Fibroblast of peridontal ligament (primary cell): ENCODE measurements around the gene SMIM29.

Source experiments
- DNase-seq: peaks from one replicate; pipeline ENCODE4 v3.0.0-alpha.2; 2010; ENCODE audit errors: extremely low read depth

SMIM29 gene

DNA sequence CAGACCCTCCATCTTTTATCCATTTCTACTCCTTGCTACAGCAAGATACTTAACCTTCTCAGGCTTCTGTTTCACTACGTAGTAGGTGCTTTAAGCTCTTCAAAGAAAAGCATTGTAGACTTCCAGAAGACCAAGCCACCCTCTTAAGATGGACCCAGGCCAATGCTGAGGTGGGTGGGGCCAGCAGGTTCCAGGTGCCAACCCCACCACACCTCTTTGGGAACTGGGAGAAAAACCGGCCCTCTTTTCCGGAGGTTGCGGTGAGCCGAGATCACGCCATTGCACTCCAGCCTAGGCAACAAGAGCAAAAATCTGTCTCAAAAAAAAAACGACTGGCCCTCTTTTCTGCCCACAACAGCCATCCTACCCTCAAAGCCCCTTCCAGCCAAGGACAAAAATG, 22.7 kb downstream of the SMIM29 start:
- no peak for DNase-seq

DNA sequence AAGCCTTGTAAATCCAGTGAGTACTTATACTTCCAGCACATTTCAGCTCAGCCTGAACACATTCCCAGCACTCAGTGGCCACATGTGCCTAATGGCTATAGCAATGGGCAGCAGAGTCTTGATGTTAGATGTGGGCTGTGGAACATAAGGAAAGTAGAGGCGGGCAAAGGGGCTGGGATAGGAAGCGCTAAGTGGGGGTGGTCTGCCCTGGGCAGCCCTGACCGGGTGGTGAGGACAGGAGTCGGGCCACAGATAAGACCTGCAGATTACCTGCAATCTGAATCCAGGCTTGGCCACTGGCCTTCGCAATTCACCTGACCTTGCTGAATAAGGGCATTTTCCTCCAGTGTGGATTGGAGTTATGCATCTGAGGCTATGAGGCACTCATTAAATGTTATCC, 23.3 kb downstream of the SMIM29 start:
- no peak for DNase-seq

DNA sequence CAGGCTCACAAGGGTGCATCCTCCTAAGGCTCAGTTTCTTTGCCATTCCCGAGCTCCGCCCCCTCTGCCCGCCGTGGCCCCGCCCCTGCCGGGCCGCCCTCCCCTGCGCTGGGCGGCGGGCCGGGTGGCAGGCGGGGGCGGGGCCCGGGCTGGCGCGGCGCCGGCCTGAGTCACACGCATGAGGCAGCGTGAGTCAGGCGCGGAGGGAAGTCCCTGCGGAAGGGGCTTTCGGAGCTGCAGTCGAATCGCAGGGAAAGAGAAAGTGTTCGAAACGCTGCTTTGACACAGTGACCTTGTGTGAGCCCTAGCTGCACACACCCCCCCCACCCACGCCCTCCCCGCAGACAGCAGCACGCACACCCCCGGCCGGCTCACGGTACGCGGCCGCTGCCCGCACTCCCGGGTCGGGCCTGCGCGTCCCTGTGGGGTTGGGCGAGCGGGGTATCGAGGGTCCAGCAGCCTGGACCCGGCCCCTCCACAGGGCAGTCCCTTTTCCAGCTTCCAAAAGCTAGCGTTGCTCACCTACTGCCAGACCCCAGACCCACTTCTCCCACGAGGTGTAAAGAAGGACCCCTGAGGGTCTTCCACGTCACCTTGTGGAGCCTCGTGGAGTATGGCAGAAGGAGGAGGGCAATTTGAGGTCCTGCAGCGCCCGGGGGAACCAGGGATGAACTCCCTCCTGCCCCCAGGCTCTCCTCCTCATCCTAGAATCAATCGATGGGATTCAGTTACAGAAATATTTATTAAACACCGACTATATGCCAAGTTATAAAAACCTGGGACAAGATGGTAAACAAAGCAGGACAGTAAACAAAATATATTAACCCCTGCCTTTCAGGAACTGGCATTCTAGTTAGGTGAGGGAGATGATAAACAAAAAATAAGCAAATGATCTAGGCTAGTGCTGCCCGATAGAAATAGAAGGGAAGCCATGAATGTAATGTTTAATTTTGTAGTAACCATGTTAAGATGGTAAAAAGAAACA, 24.6 kb downstream of the SMIM29 start:
- DNase-seq = peak; percentile 91

DNA sequence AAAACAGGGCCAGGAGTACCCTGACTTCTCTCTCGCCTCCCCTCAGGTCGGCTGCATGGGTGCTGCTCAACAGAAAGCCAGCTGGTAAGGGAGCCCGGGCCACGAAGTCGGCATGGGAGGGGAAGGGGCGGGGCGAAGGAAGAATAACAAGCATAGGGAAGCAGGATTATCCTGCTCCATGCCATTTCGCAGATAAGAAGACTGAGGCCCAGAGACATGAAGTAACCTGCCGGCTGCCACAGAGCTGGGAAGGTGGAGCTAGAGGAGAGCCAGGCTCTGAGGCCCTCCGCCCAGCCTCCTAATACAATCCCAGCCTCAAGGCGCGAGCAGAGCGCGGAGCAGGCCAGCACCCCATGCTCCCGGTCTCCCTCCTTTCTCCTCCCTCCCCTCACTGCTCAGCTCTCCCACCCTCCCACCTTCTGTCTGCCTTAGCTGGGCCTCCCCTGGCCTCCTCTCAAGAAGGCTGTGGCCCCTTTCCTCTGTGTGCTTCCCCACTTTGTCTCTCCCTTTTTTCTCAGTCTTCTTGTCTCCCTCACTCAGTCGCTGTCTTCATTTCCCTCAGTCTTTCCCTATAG, 25.3 kb downstream of the SMIM29 start:
- DNase-seq = no peak

DNA sequence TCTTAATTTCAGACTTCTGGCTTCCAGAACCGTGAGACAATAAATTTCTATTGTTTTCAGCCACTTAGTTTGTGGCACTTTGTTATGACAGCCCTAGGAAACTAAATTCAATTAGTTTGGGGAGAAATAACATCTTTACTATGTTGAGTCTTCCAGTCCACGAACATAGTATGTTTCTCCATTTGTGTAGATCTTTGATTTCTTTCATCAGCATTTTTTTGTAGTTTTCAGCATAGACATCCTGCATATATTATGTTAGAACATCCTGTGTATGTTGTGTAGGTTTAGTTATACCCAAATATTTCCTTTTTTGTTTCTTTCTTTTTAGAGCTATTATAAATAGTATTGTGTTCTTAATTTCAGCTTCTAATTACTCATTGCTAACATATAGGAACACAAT, 30.1 kb downstream of the SMIM29 start:
- DNase-seq = no peak

DNA sequence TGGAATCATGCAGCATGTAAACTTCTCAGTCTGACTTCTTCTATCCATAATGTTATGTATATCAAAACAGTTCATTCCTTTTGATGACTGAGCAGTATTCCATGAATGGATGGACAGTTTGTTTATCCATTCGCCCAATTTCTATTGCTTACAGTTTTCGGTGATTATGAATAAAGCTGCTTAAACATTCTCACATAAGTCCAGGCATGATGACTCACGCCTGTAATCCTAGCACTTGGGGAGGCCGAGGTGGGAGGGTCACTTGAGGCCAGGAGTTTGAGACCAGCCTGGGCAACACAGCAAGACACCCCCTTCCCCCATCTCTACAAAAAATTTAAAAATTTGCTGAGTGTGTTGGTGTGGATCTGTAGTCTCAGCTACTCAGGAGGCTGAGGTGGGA, 35.0 kb downstream of the SMIM29 start:
- peak; percentile 25 for DNase-seq

DNA sequence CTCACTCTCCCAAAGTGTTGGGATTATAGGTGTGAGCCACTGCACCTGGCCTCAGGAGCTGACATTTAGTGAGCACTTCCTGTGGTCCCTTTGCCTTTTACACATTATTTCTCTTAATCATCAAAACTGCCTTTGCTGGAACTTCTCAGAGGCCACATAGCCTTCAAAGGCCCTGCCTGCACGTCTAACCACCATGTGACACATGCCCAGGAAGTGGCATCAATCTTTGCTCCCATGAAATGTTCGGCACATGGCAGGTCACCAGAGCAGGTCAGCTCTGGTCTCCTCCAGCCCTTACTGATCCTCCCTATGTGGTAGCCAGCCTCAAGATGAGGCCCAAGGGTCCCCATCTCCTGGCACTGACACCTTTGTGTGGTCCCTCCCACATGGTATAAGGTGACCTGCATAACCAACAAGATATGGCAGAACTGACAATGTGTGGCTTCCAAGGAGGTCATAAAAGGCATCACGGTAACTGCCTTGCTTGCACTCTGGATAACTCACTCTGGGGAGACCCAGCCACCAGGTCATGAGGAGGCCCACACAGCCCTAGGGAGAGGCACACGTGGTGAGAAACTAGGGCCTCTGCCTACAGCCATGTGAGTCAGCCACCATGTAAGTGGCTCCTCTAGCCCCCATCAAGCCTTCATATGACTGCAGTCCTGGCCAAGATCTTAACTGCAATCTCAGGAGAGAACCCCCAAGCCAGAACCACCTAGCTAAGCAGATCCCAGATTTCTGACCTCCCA, 40.9 kb downstream of the SMIM29 start:
- no peak for DNase-seq

DNA sequence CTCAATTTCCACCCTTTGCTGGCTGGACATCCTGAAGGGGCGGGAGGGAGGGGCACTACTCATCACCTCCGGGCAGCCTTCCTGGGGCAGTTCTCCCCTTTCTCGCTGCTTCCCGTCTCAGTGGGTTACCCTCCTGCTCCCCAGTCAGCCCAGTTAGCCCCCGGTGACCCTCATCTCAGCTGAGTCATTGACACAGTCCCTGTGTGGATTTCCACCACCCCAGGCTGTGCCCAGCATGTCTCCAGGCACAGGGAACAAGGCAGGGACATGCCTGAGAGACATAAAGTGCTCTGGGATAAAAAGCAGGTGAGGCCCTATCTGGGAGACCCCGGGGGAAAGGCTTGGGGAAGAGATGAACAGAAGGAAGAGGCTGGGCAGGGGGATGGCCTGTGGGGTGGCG, 42.1 kb downstream of the SMIM29 start:
- no peak for DNase-seq

DNA sequence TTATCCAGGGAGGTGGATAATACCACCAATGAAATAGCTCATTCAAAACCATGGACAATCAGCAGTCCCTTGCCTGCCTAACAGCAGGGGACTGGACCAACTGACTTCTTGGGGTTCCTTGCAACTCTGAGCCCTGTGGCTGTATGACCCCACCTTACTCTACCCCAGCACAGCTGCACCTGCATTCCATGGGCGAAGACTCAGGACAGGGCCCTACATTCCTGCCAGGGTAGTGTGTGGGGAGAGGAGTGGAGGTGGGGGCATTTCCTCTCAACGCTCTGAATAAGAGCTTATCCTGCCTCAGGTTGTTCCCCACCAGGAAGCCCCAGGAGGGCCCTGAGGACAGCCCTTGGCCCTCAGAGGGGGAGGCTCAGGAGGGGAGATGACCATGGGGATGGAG, 42.9 kb downstream of the SMIM29 start:
- no peak for DNase-seq

DNA sequence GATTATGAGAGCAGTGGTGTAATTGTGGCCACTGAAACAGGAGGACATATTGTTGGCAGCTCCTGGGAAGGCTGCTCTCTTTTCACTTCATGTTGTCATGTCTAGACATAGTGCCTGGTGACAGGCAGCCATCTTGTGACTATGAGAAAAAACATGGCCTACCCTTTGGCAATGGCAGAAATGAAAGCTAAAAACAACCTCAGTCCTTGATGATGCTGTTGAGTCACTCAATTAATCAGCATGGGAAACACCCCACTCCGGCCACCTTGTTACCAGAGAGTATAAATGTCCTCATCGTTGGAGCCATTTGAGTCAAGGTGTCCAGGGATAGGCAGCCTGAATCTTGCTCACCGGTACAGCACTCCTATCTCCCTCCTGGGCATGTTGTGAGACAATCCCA, 43.3 kb downstream of the SMIM29 start:
- no peak for DNase-seq

DNA sequence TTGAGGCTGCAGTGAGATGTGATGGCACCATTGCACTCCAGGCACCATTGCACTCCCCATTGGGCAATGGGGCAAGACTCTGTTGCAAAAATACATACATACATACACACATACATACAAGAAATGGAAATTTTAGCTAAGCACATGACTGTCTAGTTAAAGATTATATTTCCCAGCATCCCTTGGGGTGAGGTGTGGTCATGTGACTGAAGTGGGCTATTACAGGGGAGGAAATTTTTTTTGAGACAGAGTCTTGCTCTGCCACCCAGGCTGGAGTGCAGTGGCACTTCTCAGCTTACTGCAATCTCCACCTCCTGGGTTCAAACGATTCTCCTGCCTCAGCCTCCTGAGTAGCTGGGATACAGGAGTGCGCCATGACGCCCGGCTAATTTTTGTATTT, 44.1 kb downstream of the SMIM29 start:
- no peak for DNase-seq

DNA sequence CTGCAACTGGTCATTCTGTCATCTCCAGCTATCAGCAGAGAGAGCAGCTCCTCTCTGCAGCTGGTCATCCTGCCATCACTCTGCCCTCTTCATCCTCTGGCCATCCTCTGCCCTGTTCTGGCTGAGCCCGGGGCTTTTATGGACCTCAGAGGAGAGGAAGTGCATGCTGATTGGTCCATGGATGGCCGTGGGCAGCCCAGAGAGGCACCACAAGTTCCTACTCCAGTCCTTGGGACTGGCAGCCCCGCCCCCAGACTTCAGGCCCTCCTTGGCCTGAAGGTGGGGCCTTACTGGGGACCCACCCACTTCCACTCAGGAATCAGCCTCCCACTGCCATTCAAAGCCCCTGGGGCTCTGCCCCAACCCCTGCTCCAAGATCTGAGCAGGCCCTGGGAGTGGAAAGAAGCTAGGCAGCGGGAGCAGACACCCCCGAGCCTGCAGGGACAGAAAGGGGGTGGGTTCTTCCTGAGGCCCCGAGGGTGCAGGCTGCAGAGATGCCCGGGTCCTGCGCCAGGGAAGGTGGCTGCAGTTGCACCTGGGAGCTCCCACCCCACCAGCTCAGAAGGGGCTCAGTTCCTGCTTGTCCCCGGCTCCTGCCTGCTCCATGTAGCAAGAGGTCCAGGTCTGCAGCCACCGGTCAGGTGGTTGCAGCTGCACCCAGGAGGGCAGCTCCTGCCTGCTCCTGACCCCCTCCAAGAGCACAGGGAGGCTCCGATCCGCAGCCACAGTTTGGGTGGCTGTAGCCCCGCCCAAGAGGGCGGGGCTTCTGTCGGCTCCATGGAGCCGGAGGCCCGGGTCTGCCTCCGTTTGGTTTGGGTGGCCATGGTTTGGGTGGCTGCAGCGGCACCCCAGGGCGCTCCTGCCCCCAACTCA, 46.2 kb downstream of the SMIM29 start:
- no peak for DNase-seq

DNA sequence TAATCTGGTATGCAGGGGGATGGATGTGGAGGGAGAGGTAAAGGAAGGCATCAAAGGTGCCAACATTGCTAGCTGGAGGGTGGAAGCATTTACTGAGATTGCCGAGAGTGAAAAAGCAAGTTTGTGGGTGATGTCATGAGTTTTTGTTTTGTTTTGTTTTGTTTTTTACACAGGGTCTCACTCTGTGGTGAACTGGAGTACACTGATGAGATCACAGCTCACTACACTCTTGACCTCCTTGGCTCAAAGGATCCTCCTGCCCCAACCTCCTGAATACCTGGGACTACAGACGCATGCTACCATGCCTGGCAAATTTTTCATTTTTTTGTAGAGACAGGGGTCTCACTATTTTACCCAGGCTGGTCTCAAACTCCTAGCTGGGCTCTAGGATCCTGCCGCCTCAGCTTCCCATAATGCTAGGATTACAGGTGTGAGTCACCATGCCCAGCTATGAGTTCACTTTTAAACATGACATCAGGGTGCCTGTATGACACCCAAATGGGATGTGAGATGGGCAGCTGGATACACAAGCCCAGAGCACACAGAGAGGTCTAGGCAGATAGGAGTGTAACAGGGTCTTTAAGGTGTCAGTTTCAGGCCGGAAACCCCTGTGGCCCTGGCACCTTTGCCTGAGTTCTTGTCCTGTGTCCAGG, 47.2 kb downstream of the SMIM29 start:
- no peak for DNase-seq

DNA sequence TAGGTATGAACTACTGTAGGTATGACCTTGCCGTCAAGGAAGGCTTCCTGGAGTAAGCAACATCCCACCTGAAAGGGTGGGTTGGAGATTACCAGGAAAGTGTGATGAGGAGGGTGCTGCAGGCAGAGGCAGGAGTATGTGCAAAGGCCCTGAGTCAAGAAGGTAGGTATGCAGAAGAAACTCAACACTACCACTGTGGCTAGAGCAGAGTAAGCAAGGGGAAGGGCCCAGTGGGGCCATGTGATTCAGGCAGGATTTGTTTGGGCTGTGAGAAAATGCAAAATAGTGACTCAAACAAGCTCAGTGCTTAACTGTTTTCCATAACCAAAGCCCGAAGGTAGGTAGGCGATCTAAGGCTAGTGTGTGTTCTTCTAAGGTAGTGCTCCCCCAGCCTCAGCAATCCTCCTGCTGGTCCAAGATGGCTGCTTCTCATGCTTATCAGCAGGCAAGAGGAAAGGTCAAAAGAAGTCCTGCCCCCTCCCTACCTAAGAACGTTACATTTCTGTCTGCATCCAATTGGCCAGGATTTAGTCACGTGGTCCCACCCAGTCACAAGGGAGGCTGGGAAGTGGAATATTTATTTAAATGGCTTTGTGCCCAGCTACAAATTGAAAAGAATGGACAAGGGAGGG, 48.4 kb downstream of the SMIM29 start:
- peak; percentile 61 for DNase-seq

DNA sequence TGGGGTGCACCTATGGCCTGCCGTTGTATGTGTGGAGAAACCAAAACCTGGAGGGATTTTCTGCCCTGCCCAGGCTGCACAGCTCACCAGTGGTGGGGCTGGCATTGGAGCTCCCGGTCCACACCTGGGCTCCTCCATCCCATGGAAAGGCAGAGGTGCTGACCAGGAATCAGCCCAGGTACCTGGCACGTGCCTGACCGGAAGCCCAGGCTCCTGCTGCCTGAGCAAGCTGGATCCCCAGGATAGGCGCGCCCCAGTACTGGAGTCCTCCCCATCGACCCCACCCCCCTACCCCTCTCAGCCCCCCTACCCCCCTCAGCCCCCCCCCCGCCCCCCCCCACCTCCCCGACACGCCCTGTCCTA, 52.0 kb downstream of the SMIM29 start:
- DNase-seq = no peak
